Measurements from ENCODE around the gene GGN. TPM values are rescaled to one million over a fixed set of nuclear protein-coding genes. Genes with fewer than 3 reads are reported as not detected.
"Not testable (repeated sequence)": the region's sequence is repeated elsewhere in the genome, so short reads cannot be mapped to it uniquely, and the experiment has no call there.

GGN gene
- total and polyA plus RNA-seq, 3 donors from 2014 or later, result 43.7 to 196 (median 80.2) TPM

GRCh38 chr19:38351865-38352395 lies 35.9 kb downstream of the GGN start:
- no peaks in the 10 kb centered on the region for H3K36me3 ChIP-seq (ENCODE audit: low read depth, missing control alignments)
- 68 to 82% methylated on average over 3 to 9 of the region's 9 CpGs for WGBS, 2 donors
- no peak overlapping the region for H3K27ac ChIP-seq
- no peak for DNase-seq
- TF ChIP-seq POLR2A (IDR thresholded peaks at IDR 0.05) (no peak), CTCF (IDR thresholded peaks at IDR 0.05) (no peak)
- H3K4me3 ChIP-seq, result no peak overlapping the region
- intact Hi-C loops (cut with DNase I; ENCODE audit: low total_unique reads), result no loop called here
- H3K4me1 ChIP-seq, result no peaks in the 10 kb centered on the region
- H3K9me3 ChIP-seq, result no peaks in the 10 kb centered on the region
- no peaks in the 10 kb centered on the region for H3K27me3 ChIP-seq

GRCh38 chr19:38350883-38351282 lies 37.0 kb downstream of the GGN start:
- Histone ChIP-seq H3K36me3 (ENCODE audit: low read depth, missing control alignments) (no peaks in the 10 kb centered on the region), H3K27me3 (no peaks in the 10 kb centered on the region), H3K27ac (no peak overlapping the region), H3K4me1 (no peaks in the 10 kb centered on the region), H3K9me3 (no peaks in the 10 kb centered on the region), H3K4me3 (no peak overlapping the region)
- intact Hi-C loops (cut with DNase I; ENCODE audit: low total_unique reads), result no loop called here
- 76 to 79% methylated on average over 3 of the region's 3 CpGs for WGBS, 2 donors
- no peak for TF ChIP-seq CTCF (IDR thresholded peaks at IDR 0.05)
- no peak for TF ChIP-seq POLR2A (IDR thresholded peaks at IDR 0.05)
- DNase-seq, result no peak

GRCh38 chr19:38346837-38347236 lies 41.0 kb downstream of the GGN start:
- no peak for DNase-seq
- Histone ChIP-seq H3K9me3 (no peaks in the 10 kb centered on the region), H3K27me3 (no peaks in the 10 kb centered on the region), H3K36me3 (ENCODE audit: low read depth, missing control alignments) (no peaks in the 10 kb centered on the region), H3K27ac (no peak overlapping the region), H3K4me1 (no peaks in the 10 kb centered on the region), H3K4me3 (no peak overlapping the region)
- TF ChIP-seq CTCF (IDR thresholded peaks at IDR 0.05) (no peak), POLR2A (IDR thresholded peaks at IDR 0.05) (no peak)
- whole genome bisulfite sequencing, 2 donors, result 90% methylated on average over 4 of the region's 4 CpGs
- intact Hi-C loops (cut with DNase I; ENCODE audit: low total_unique reads), result no loop called here

GRCh38 chr19:38340927-38341326 lies 46.9 kb downstream of the GGN start:
- no peak overlapping the region for H3K4me3 ChIP-seq
- intact Hi-C loops (cut with DNase I; ENCODE audit: low total_unique reads), result no loop called here
- TF ChIP-seq CTCF (IDR thresholded peaks at IDR 0.05) (no peak), POLR2A (IDR thresholded peaks at IDR 0.05) (no peak)
- H3K27ac ChIP-seq, result no peak overlapping the region
- no peaks in the 10 kb centered on the region for H3K9me3 ChIP-seq
- no peaks in the 10 kb centered on the region for H3K36me3 ChIP-seq (ENCODE audit: low read depth, missing control alignments)
- WGBS, 2 donors, result 82 to 92% methylated on average over 2 of the region's 2 CpGs
- H3K4me1 ChIP-seq, result peaks cover 4% of the 10 kb centered on the region
- DNase-seq, result no peak
- no peaks in the 10 kb centered on the region for H3K27me3 ChIP-seq

GRCh38 chr19:38339011-38339410 lies 48.8 kb downstream of the GGN start:
- H3K27ac ChIP-seq; H3K4me1 ChIP-seq; H3K9me3 ChIP-seq; H3K27me3 ChIP-seq; DNase-seq; intact Hi-C loops (cut with DNase I; ENCODE audit: low total_unique reads); H3K36me3 ChIP-seq (ENCODE audit: low read depth, missing control alignments); H3K4me3 ChIP-seq: not testable (repeated sequence)
- 70 to 73% methylated on average over 4 of the region's 4 CpGs for WGBS, 2 donors

Measured in testis (tissue), 3 donors.